K562 (cell line): ENCODE results near the gene RRM2. TPM values are rescaled to one million over a fixed set of nuclear protein-coding genes. Genes with fewer than 3 reads are reported as not detected.
A peak's percentile ranks its signal among the peaks of the same experiment; 100 is the strongest.

Experiments
- AFF1 ChIP-seq, 2 experiments: fragments of 450-650 bp; IDR thresholded peaks; 2 replicates each; pipeline ENCODE4 v1.6.1; 2018; ENCODE audit warnings: mild to moderate bottlenecking in 2 of 2, low read depth in 1 of 2; ENCODE audit not compliant: partially characterized antibody in 2 of 2
- EP300 ChIP-seq: IDR thresholded peaks from 2 replicates; pipeline ENCODE4 v1.6.1; 2012; ENCODE audit warnings: low read length, improper control_type of control experiment
- KLF10 ChIP-seq: fragments of 250-450 bp; sonication (Bioruptor Pico); IDR thresholded peaks from 2 replicates; pipeline ENCODE4 v1.6.1; 2021; ENCODE audit warnings: matching md5 sums
- NBN ChIP-seq: fragments of 450-650 bp; IDR thresholded peaks from 2 replicates; pipeline ENCODE4 v1.6.1; 2016; ENCODE audit warnings: low read depth, mild to moderate bottlenecking
- NCOA6 ChIP-seq: fragments of 450-650 bp; IDR thresholded peaks from 2 replicates; pipeline ENCODE4 v1.6.1; 2017; ENCODE audit warnings: mild to moderate bottlenecking
- POLR2A ChIP-seq: fragments of 450-650 bp; conservative IDR thresholded peaks from 2 replicates; pipeline ENCODE4 v1.6.1; 2016
- POLR2AphosphoS5 ChIP-seq: IDR thresholded peaks from 2 replicates; pipeline ENCODE4 v1.6.1; 2011; ENCODE audit warnings: mild to moderate bottlenecking, low read depth, low read length, moderate library complexity; ENCODE audit not compliant: control insufficient read depth, insufficient read depth
- POLR2G ChIP-seq: fragments of 200-400 bp; formaldehyde crosslinking; IDR thresholded peaks from 2 replicates; pipeline ENCODE4 v1.6.1; 2017; ENCODE audit warnings: low read depth, mild to moderate bottlenecking, antibody characterized with exemption, low read length, moderate library complexity
- RBM39 ChIP-seq: fragments of 200-400 bp; formaldehyde crosslinking; optimal IDR thresholded peaks from 2 replicates; pipeline ENCODE3; 2018; ENCODE audit warnings: low read depth, low read length
- RCOR1 ChIP-seq, 2 experiments: IDR thresholded peaks; 2 replicates each; pipeline ENCODE4 v1.6.1; 2012; ENCODE audit warnings: low read depth in 2 of 2, low read length in 2 of 2, borderline replicate concordance in 1 of 2, improper control_type of control experiment in 1 of 2
- TAL1 ChIP-seq: fragments of 450-650 bp; IDR thresholded peaks from 2 replicates; pipeline ENCODE4 v1.6.1; 2016; ENCODE audit warnings: mild to moderate bottlenecking
- TBP ChIP-seq: optimal IDR thresholded peaks from 2 replicates; pipeline ENCODE3; 2011; ENCODE audit warnings: low read depth, low read length, improper control_type of control experiment
- TFE3 ChIP-seq: fragments of 450-650 bp; formaldehyde crosslinking; IDR thresholded peaks from 2 replicates; pipeline ENCODE4 v1.4.0; 2020; ENCODE audit warnings: mild to moderate bottlenecking, mixed read lengths
- TGIF2 ChIP-seq: sonication (generic); formaldehyde crosslinking; IDR thresholded peaks from 2 replicates; pipeline ENCODE4 v1.8.1; 2022; ENCODE audit warnings: mild to moderate bottlenecking, missing genetic modification reagents, moderate library complexity
- ZBED1 ChIP-seq: IDR thresholded peaks from 2 replicates; pipeline ENCODE4 v1.6.1; 2014
- ZNF324 ChIP-seq: fragments of 250-450 bp; sonication (Bioruptor Pico); IDR thresholded peaks from 2 replicates; pipeline ENCODE4 v1.4.0; 2020; ENCODE audit warnings: mild to moderate bottlenecking
- ZNF512 ChIP-seq: IDR thresholded peaks from 2 replicates; pipeline ENCODE4 v1.6.1; 2016; ENCODE audit warnings: missing genetic modification characterization, missing compliant biosample characterization
- ZNF551 ChIP-seq: fragments of 250-450 bp; sonication (Bioruptor Pico); IDR thresholded peaks from 2 replicates; pipeline ENCODE4 v1.5.0; 2021; ENCODE audit warnings: mild to moderate bottlenecking, moderate library complexity
- polyA plus RNA-seq, 8 experiments: library from polyadenylated mRNA; depleted of rRNA in 4 of 8; stranded (reverse) in 5 of 8; unstranded in 3 of 8; fragments of >200 nt; fragmentation: Nextera tagmentation in 2 of 8; fragmentation: Illumina TruSeq in 1 of 8; extraction: Ambion mirVana in 2 of 8; extraction: Trizol in 1 of 8; gene quantifications; 2 replicates each; pipeline versions ENCODE4 v1.2.1 to v1.2.3, GENCODE V29; 2011 to 2014; ENCODE audit warnings: inconsistent platforms in 1 of 8, missing spikeins in 1 of 8
- total RNA-seq, 7 experiments: library from RNA; depleted of rRNA in 6 of 7; stranded (reverse); fragments of >200 nt in 6 of 7; fragmentation: Illumina TruSeq in 2 of 7; extraction: Trizol in 2 of 7; gene quantifications; 2 replicates each; pipeline versions ENCODE4 v1.2.1 to v1.2.3, GENCODE V29; 2011 to 2021; ENCODE audit warnings: low replicate concordance in 1 of 7

The RRM2 gene
- total and polyA plus RNA-seq, 9 of the 15 experiments (the other 6 are each of a cell fraction or from before 2014, with no cell fraction given), result 50.1 to 244 (median 128) TPM

- TF ChIP-seq ZNF512, result 0 out of 2 replicates have a peak, but pooled peaks have one; percentile 22
- TF ChIP-seq RBM39, result no peak
- no peak for TF ChIP-seq TFE3 (CRISPR knock-in tag)
- TF ChIP-seq TGIF2 (CRISPR knock-in tag), result no peak
- TF ChIP-seq NCOA6, result no peak
- TF ChIP-seq ZNF551 (CRISPR knock-in tag), result no peak
- TF ChIP-seq POLR2AphosphoS5, result peak; percentile 75
- TF ChIP-seq POLR2G, result 0 out of 2 replicates have a peak, but pooled peaks have one; percentile 17
- no peak for TF ChIP-seq AFF1 (IDR thresholded peaks at IDR 0.05; ENCODE audit: low read depth in 1 of 2, partially characterized antibody in 2 of 2)
- TF ChIP-seq NBN, result no peak
- 0 out of 2 replicates have a peak, but pooled peaks have one; percentile 58 for TF ChIP-seq ZBED1
- TF ChIP-seq TAL1, result no peak
- peak; percentile 66 for TF ChIP-seq POLR2A
- no peak for TF ChIP-seq ZNF324 (CRISPR knock-in tag)
- no peak for TF ChIP-seq RCOR1 (IDR thresholded peaks at IDR 0.05; ENCODE audit: borderline replicate concordance in 1 of 2, low read depth in 2 of 2, low read length in 2 of 2)
- no peak for TF ChIP-seq EP300
- no peak for TF ChIP-seq KLF10 (CRISPR knock-in tag)
- TF ChIP-seq TBP, result no peak
Measured at GRCh38 chr2:10125842-10126631, 3.5 kb downstream of the RRM2 start (continued).
